Subcutaneous adipose tissue (tissue), 4 donors: ENCODE results near the gene NEK5. TPM values are rescaled to one million over a fixed set of nuclear protein-coding genes. Genes with fewer than 3 reads are reported as not detected.

ENCODE experiments used
- total RNA-seq, 4 donors: library from RNA; depleted of rRNA; stranded (reverse); fragments of >200 nt; gene quantifications; one replicate each; pipeline ENCODE4 v1.1.0, GENCODE V29; 2016
- TF ChIP-seq, protein P1 (sequence below): fragments of 450-650 bp; IDR thresholded peaks from one replicate; pipeline ENCODE4 v1.5.1; 2016; ENCODE audit warnings: low read depth, mild to moderate bottlenecking, control low read depth, antibody characterized with exemption, moderate library complexity

Gene NEK5
- total RNA-seq, 4 donors from 2014 or later: 0.16 to 0.22 (median 0.17) TPM; not detected in 1

DNA sequence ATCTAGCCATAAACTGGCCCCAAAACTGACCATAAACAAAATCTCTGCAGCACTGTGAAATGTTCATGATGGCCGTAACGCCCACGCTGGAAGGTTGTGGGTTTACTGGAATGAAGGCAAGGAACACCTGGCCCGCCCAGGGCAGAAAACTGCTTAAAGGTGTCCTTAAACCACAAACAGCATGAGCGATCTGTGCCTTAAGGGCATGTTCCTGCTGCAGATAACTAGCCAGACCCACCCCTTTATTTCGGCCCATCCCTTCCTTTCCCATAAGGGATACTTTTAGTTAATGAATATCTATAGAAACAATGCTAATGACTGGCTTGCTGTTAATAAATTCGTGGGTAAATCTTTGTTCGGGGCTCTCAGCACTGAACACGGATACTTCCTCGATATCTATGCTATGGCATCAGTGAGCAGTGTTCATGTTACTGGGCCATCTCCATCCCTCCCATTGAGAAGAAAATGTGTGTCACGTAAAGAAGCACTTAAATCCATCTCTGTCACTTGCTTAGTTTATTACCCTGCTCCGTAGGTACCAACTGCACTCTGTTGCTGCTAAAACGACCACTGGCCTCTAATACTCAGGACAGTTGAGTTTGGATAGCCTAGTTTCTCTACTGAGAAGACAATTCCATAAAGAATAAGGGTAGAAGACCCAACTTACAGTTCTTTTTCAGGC lies 122.9 kb downstream of the NEK5 start:
- TF ChIP-seq, protein P1, sequence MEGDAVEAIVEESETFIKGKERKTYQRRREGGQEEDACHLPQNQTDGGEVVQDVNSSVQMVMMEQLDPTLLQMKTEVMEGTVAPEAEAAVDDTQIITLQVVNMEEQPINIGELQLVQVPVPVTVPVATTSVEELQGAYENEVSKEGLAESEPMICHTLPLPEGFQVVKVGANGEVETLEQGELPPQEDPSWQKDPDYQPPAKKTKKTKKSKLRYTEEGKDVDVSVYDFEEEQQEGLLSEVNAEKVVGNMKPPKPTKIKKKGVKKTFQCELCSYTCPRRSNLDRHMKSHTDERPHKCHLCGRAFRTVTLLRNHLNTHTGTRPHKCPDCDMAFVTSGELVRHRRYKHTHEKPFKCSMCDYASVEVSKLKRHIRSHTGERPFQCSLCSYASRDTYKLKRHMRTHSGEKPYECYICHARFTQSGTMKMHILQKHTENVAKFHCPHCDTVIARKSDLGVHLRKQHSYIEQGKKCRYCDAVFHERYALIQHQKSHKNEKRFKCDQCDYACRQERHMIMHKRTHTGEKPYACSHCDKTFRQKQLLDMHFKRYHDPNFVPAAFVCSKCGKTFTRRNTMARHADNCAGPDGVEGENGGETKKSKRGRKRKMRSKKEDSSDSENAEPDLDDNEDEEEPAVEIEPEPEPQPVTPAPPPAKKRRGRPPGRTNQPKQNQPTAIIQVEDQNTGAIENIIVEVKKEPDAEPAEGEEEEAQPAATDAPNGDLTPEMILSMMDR: no peak

DNA sequence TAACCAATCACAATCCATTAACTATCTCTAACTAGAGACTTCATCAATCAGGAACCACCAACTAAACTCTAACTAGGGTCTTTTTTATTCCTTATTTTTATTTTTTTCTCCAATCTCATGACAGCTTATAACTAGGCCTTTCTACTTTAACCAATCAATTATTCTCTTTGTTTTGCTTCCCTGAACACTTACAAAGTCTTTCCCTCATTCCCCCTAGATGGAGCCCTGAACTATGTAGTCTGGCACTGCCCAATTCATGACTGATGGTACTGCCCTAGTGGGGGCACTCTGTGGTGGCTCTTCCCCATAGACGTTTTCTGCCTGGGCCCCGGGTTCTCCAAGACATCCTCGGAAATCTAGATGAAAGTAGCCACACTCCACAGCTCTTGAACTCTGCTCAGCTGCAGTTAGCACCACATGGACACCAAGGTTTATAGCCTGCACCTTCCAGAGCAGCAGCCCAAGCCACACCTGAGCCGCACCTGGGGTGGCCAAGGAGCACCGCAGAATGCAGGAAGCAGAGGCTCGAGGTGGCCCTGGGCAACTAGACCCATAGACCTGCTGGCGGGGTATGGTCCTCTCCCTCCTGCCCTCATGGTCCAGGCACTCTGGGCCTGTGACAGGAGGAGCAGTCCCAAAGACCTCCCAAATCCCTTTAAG lies 124.2 kb downstream of the NEK5 start:
- TF ChIP-seq, protein P1: no peak

DNA sequence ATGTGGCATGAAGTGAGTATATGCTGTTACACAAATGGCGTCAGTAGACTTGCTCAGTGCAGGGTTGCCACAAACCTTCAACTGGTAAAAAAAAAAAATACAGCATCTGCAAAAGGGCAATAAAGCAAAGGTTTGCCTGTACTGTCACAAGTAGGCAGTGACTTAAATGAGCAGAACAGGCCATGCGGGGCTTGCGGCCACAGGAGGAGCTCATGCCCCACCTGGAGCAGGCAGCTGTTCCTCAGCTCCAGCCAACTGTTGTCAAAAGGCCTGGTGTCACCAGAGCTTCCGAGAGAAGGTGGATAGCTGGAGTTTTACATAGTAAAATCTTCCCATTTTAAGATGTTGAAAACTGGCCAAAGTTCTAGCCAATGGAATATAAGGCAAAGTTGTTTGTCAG lies 125.3 kb downstream of the NEK5 start:
- TF ChIP-seq, protein P1: no peak

DNA sequence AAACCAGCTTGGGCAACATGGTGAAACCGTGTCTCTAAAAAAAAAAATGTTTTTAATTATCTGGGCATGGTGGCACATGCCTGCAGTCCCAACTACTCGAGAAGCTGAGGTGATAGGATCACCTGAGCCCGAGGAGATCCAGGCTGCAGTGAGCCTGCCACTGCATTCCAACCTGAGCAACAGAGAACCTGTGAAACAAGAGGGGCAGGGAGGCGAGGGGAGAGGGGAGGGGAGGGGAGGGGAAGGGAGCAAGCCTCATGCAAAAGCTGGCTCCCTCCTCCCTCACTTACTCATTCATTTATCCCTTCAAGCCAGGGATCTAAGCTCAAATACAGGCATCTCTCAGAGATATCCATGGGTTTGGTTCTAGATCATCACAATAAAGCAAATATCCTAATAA lies 126.5 kb downstream of the NEK5 start:
- TF ChIP-seq, protein P1: no peak

DNA sequence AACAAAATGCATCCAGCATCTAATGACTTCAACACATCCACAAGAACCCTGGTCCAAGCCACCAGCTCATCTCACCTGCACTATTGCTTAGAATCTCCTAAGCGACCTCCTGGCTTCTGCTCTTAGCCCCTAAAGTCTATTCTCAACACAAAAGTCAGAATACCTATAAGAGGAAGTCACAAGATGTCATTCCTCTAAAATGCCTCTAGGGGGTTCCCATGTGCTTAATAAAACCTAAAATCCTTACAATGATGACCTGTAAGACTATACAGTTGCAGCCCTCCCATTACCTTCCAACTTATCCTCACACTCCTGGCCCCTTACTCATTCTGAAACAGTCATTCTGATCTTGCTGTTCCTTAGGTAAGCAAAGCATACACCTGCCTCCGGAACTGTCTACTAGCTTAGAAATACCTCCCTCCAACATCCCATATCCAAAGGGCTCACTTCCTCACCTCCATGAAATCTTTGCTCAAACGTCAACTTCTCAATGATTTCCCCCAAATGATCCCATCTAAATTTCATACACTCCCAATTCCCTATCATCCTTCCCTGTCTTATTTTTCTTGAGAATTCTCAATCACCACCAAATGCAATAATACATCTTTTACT lies 127.6 kb downstream of the NEK5 start:
- TF ChIP-seq, protein P1: no peak

DNA sequence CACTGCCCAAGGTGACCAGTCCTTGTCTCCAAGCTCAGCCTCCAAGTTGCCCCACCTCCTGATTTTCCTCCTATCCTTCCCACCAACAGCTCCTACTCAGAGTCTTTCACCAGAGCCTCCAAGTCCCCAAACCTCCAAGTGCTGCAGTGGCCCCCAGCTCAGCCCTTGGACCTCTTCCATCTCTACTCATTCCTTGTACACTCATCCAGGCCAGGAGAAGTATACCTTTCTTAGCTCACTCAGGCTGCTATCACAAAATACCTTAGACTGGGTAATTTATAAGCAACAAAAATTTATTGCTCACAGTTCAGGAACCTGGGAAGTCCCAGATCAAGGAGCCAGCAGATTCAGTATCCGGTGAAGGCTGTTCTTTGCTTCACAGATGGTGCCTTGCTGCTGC lies 129.0 kb downstream of the NEK5 start:
- TF ChIP-seq, protein P1: no peak

DNA sequence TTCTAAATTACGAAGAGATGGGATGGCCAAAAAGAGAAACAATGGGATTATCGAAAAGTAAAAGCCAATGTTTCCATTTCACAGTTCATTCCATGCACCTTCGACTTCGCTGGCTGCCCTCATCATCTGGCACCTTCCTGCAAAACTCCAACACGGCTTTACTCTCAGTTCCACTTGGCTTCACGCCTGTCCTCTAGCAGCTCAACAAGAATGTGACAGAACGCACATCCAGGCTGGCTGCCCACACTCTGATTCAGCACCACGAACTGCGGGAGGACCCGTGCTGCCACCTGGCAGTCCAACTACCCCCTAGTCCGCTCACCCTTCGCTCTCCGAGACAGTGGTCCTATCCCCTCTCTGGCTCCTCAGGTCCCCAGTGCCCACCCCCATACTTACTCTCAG lies 129.4 kb downstream of the NEK5 start:
- TF ChIP-seq, protein P1: no peak
